Sciatic nerve (tissue), 2 donors: ENCODE data around the gene HNRNPA0. TPM values are rescaled to one million over a fixed set of nuclear protein-coding genes. Genes with fewer than 3 reads are reported as not detected.

Experiments used
- ATAC-seq: fragments of 200-7000 bp; cut with Tn5 transposase; one replicate; pipeline ENCODE4 v1.9.1; 2020; ENCODE audit warnings: mild to moderate bottlenecking, moderate library complexity
- DNase-seq: peaks from one replicate; pipeline ENCODE4 v3.0.0-alpha.2; 2020; ENCODE audit warnings: low spot score
- intact Hi-C: fragments of 100-400 bp; cut with DNase I; formaldehyde crosslinking; loops from one replicate; pipeline ENCODE4 v1.14.2; 2022
- total RNA-seq: library from RNA; stranded (reverse); fragmentation: NEBNext Ultra II Directional; extraction: Animal tissue kit (Norgen Biotek cat#: 25700); gene quantifications from one replicate; pipeline ENCODE4 v1.2.1, GENCODE V29; 2021
- donor health status: DM: no; HTN: no; CAD: no.
- donor health status: DM: no; HTN: no; CAD: no.

The HNRNPA0 gene
- total RNA-seq, 1 donor from 2014 or later: 24.6 TPM

GRCh38 chr5:137733922-137734321, 20.2 kb downstream of the HNRNPA0 start:
- no peak for ATAC-seq
- intact Hi-C loops: no loop called here
- DNase-seq: no peak

GRCh38 chr5:137733006-137733405, 21.2 kb downstream of the HNRNPA0 start:
- DNase-seq (no peak), ATAC-seq (no peak)
- intact Hi-C loops: no loop called here

GRCh38 chr5:137731176-137731575, 23.0 kb downstream of the HNRNPA0 start:
- intact Hi-C loops: no loop called here
- DNase-seq (no peak), ATAC-seq (peak; percentile 80)

DNA sequence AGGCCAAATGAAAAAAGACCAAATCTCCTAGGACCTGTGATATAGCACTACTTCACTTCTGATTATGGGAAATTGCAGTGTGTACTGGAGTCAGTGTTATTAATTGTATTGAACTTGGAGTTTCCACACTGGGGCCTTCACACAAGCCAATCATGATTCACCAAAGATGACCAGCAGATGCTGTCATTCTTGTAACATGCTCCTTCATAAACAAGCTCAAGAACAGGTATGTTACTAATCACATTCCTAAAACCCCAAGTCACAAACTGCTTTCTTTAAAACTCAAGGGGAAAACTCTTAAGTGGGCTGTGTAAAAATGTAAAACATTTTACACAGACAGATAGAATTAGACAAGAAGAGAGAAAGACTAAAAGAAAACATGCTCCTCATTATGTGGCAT, 23.8 kb downstream of the HNRNPA0 start:
- ATAC-seq (no peak), DNase-seq (no peak)
- intact Hi-C loops: no loop called here

GRCh38 chr5:137728048-137728447, 26.1 kb downstream of the HNRNPA0 start:
- DNase-seq: no peak
- intact Hi-C loops: no loop called here
- no peak for ATAC-seq

DNA sequence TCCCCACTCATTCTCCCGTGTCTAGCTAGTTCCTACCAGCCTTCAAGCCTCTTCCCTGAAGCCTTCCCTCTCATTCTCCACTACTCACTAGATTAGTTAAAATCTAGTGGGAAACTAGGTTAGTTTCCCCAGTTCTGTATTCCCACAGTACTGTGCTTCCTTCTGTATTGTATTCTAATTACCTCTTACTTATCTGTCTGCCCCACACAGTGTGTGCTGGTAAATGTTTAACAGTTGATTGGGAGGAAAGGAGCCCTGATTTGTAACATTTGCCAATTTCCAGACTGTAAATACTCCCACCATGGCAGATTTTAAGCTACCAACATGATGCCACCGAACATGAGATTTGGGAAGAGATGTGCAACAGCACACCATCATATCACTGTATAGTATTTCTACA, 26.5 kb downstream of the HNRNPA0 start:
- intact Hi-C loops: no loop called here
- DNase-seq: no peak
- ATAC-seq: no peak

GRCh38 chr5:137724251-137724650, 29.9 kb downstream of the HNRNPA0 start:
- ATAC-seq: no peak
- intact Hi-C loops: no loop called here
- DNase-seq: no peak

DNA sequence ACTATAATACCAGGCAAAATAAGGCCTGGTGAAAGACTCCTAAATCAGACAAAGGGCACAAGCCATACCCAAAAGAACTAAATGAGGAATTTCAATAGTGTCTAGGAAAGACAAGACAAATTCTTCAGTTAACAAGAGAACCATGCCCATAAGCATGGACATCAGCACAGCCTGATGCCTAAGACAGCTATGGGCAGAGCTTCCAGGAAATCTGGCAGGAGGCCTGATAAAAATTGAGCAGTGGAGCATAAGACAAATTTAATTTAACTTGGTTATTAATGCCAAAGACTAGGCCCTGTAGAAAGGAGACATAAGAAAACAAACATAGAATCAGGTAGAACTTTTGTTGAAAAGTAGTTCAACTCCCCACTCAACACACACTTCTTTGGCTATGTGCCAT, 35.6 kb downstream of the HNRNPA0 start:
- ATAC-seq (no peak), DNase-seq (no peak)
- intact Hi-C loops: no loop called here

GRCh38 chr5:137716337-137716736, 37.8 kb downstream of the HNRNPA0 start:
- no peak for ATAC-seq
- DNase-seq: no peak
- intact Hi-C loops: no loop called here

DNA sequence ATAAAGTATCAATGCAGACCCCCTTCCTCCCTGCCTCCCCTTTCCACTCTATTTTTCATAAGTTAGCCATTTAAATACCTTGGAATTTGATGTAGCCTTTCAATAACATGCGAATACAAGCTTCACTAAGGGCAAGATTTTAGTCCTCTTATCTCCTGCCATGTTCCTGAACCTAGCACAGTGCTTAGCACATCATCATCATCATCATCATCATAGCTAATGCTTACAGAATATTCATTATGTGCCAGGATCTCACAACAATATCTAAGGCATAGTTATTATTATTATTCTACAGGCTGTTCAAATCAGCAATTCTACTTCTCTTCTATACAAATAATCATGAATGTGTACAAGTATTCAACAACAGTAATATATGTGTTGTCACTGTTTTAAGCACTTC, 38.7 kb downstream of the HNRNPA0 start:
- intact Hi-C loops: no loop called here
- DNase-seq: no peak
- ATAC-seq: no peak

DNA sequence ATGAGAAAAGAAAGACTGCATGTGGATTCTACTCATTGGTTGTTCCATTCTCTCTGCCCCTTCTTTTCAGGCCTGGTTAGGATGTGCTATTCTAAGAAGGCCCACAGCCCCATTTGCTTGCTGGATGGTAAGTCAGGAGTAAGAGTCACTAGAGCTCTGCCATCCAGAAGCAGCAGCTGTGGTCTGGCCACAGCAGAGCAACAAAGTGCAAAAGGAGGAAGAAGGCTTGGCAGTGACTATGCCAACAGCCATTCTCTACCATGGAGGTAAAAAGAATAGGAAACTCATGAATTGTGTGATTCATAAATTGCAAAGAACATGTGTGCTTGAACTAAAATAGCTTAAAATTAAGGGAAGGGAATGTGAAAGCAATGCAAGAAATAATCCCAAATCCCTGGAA, 39.2 kb downstream of the HNRNPA0 start:
- intact Hi-C loops: no loop called here
- ATAC-seq: no peak
- no peak for DNase-seq

GRCh38 chr5:137714494-137714893, 39.7 kb downstream of the HNRNPA0 start:
- intact Hi-C loops: no loop called here
- ATAC-seq: no peak
- DNase-seq: no peak

DNA sequence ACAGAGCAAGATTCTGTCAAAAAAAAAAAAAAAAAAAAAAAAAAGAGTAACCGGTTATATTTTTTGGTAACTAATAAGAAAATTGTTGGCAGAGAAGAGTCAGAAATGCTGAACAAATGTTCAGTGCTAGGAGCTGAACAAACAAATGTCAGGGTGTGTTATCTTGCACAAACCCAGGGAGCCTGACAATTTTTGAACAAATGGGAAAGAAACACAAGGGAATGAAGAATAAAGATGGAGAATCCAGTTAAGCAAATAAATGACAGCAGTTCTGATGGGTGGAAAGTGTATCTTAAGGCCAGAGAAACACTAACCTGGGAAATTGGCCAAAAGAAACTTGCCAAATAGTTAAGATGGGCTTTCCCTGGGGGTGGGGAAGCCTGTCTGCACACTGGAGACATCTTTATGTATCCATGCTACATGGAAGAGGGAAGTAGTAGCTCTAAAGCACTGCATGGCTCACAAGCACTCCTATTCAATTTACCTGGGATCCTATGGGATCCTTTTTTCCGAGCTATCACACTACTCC, 42.0 kb downstream of the HNRNPA0 start:
- ATAC-seq (no peak), DNase-seq (no peak)
- intact Hi-C loops: no loop called here

- intact Hi-C loops: no loop called here
- ATAC-seq (no peak), DNase-seq (no peak)
Measured at GRCh38 chr5:137710086-137710485, 44.1 kb downstream of the HNRNPA0 start.

DNA sequence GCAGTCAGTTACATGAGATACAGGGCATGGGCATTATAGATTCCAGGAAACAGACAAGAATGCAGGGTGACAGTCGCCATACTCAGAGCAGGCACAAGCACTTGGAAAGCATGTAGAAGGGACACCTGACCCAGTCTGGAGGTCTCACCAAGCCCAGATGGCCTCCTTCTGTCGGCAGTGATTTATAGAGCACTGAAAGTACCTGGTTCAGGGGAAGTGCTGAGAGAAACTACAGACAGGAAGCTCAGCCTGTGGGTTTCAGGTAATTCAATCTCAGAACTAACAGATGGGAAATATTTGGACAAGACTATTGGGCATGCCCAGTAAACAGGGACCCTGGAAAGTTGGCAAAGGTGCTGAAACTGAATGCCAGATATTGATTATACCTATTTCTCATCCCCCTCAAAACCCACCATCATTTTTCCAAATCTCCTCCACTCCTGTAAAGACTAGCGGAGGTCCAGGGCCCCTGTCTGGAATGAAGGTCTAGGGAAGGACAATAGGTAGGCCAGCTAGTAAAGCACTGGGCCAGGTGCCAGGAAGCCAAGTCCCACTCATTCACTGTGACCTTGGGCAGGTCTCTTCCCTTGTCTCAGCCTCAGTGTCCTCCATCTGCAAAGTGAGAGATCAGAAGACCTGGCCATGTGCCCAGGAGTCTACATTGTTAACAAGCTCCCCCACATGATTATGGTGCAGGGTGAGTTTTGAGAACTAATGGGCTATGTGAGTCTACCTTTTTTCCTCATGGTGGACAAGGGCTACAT, 45.2 kb downstream of the HNRNPA0 start:
- DNase-seq (no peak), ATAC-seq (no peak)
- intact Hi-C loops: no loop called here

DNA sequence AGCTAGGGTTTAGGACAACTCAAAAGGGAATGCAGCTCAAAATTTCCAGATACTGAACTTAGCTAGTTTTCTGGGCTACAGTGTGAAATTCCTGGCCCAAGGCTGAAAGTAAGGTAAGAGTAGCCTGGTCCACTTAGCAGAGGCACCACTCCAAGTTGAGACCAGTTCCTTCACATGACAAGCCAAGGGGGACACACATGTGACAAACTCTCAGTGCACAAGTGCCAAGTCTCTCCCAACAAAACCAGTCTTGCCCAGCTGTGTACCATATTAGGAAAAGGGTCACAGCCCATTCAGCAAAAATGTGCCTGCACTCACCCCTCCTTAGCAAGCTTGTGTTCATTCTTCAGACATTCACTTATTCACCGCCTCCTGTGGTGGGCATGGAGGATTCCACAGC, 46.1 kb downstream of the HNRNPA0 start:
- DNase-seq (no peak), ATAC-seq (no peak)
- intact Hi-C loops: no loop called here

- intact Hi-C loops: no loop called here
- DNase-seq (no peak), ATAC-seq (no peak)
Measured at GRCh38 chr5:137706841-137707240, 47.3 kb downstream of the HNRNPA0 start.

- DNase-seq: no peak
- intact Hi-C loops: no loop called here
- no peak for ATAC-seq
Measured at GRCh38 chr5:137705106-137705505, 49.1 kb downstream of the HNRNPA0 start.

DNA sequence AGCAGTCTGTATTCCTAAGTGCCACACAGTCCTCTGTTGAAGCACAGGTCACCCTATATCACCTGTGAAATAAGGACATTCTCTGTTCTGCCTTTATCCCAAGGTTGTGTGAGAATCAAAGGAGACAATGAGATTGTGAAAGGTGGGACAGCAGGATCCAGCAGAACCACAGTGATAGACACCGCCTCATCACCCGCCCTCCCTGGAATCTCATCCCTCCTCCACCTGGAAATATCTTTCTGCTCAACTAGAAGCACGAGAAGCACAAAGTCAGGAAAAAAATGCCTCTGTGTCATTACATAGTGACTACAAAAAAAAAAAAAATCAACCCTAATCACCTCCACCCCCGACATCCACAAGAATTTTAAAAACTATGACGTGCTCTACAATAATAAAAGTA, 50.6 kb downstream of the HNRNPA0 start:
- ATAC-seq: no peak
- intact Hi-C loops: no loop called here
- DNase-seq: no peak

- intact Hi-C loops: no loop called here
- no peak for DNase-seq
- no peak for ATAC-seq
Measured at GRCh38 chr5:137700282-137700680, 53.9 kb downstream of the HNRNPA0 start.
